Activated CD8-positive, alpha-beta T cell treated with anti-CD3 and anti-CD28 coated beads, Interleukin-2, amount 10 ng/mL, durations not matched to agents 7 days and 5 days (primary cell): Measurements from ENCODE around the gene ASIC1. TPM values are rescaled to one million over a fixed set of nuclear protein-coding genes. Genes with fewer than 3 reads are reported as not detected.

ENCODE experiments used
- ATAC-seq: fragments of 150-1000 bp; cut with Tn5 transposase; one replicate; pipeline ENCODE4 v1.10.0; 2021; ENCODE audit warnings: moderate library complexity
- CTCF ChIA-PET: fragments of 350-600 bp; sonication (Branson Sonifier 250); formaldehyde crosslinking; loops from one replicate; lab custom pipeline; 2021; ENCODE audit warnings: antibody characterized with exemption; lab: Charles Lee
- POLR2A ChIA-PET: fragments of 350-600 bp; sonication (Branson Sonifier 250); formaldehyde crosslinking; loops from one replicate; lab custom pipeline; 2021; ENCODE audit warnings: antibody characterized with exemption; lab: Charles Lee
- DNase-seq: peaks from one replicate; pipeline ENCODE4 v3.0.0-alpha.2; 2020
- H3K27ac Mint-ChIP-seq: one replicate; pipeline ENCODE4 v1.8.0; 2021; ENCODE audit warnings: mild to moderate bottlenecking, mixed read lengths
- H3K27me3 Mint-ChIP-seq: one replicate; pipeline ENCODE4 v1.8.0; 2021; ENCODE audit warnings: low read depth, mixed read lengths
- H3K36me3 Mint-ChIP-seq: one replicate; pipeline ENCODE4 v1.8.0; 2021; ENCODE audit warnings: low read depth, mixed read lengths
- H3K4me1 Mint-ChIP-seq: one replicate; pipeline ENCODE4 v1.8.0; 2021; ENCODE audit warnings: low read depth, mixed read lengths
- H3K4me3 Mint-ChIP-seq: one replicate; pipeline ENCODE4 v1.8.0; 2021; ENCODE audit warnings: mild to moderate bottlenecking, mixed read lengths
- H3K9me3 Mint-ChIP-seq: one replicate; pipeline ENCODE4 v1.8.0; 2022; ENCODE audit warnings: mixed read lengths; ENCODE audit not compliant: insufficient read depth
- total RNA-seq, 2 experiments: library from RNA; stranded (reverse); gene quantifications; one replicate each; pipeline ENCODE4 v1.2.3, GENCODE V29; 2021

ASIC1 gene
- total RNA-seq, 2 experiments from 2014 or later, result 25.4 to 27.9 TPM

DNA sequence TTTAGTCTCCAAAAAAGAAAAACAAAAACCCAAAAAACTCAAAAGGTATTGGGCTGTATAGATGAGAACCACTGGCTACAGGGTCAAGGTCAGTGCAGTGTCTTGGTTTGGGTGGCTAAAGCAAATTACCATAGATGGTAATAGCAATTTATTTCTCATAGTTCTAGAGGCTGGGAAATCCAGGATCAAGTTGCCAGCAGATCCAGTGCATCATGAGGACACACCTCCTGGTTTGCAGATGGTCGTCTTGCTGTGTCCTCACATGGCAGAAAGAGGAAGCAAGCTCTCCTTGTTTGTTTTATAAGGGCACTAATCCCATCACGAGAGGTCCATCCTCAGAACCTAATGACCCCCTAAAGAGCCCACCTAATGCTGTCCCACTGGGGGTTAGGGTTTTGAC, 65.8 kb downstream of the ASIC1 start:
- Mint-ChIP-seq H3K27ac (no peak overlapping the region), H3K36me3 (peaks cover 36% of the 10 kb centered on the region), H3K9me3 (no peaks in the 10 kb centered on the region), H3K4me3 (no peak overlapping the region), H3K4me1 (peaks cover 17% of the 10 kb centered on the region), H3K27me3 (no peaks in the 10 kb centered on the region)
- ChIA-PET CTCF (interaction anchor here (1.2 to 10.7 kb wide), 2 partner anchors 11 to 52 kb away, joined by 3 to 114 read pairs; partner anchors contain the start of gene COX14), POLR2A (interaction anchor here (0.7 to 4.6 kb wide), 2 partner anchors 11 to 35 kb away, joined by 4 to 27 read pairs; partner anchors contain the start of gene COX14)
- DNase-seq, result no peak
- ATAC-seq, result no peak

DNA sequence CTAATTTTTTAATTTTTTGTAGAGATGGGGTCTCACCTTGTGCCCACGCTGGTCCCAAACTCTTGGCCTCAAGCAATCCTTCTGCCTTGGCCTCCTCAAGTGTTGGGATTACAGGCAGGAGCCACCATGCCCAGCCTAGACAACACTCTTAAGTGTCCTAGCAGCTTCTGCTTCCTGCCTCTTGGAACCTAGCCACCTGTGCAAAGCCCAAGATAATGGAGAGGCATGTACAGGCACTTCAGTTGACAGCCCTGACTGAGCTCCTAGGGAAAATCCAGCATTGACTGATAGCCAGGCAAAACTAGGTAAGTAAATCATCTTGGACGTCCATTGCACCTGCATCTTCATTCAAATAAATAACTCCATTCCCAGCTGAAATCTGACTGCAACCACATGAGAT, 70.2 kb downstream of the ASIC1 start:
- H3K27ac Mint-ChIP-seq, result no peak overlapping the region
- no peaks in the 10 kb centered on the region for H3K27me3 Mint-ChIP-seq
- H3K4me3 Mint-ChIP-seq, result no peak overlapping the region
- DNase-seq (no peak), ATAC-seq (no peak)
- H3K4me1 Mint-ChIP-seq, result peaks cover 17% of the 10 kb centered on the region
- no peaks in the 10 kb centered on the region for H3K9me3 Mint-ChIP-seq
- ChIA-PET CTCF (interaction anchor here (1.1 to 10.7 kb wide), 3 partner anchors 16 to 51 kb away, joined by 3 to 114 read pairs (median 4); partner anchors contain the start of genes COX14 and SMARCD1), POLR2A (interaction anchor here (1.3 kb wide), 2 partner anchors 9 to 15 kb away, joined by 5 read pairs; no protein-coding TSS in a partner anchor)
- H3K36me3 Mint-ChIP-seq, result peaks cover 51% of the 10 kb centered on the region

DNA sequence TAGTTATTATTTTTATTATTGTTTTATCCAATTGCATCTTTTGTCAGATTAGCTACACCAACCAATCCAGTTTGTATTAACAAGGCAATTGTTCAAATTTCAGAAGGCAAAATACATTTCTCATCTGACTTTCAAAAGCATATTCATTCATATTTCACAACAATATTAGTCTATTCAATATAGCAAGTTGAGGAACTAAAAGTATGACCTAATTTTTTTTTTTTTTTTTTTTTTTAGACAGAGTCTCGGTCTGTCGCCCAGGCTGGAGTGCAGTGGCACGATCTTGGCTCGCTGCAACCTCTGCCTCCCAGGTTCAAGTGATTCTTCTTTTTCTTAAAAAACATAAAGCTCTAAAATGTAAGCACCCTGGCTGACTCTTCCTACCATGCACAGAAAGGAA, 71.9 kb downstream of the ASIC1 start:
- H3K4me1 Mint-ChIP-seq, result peaks cover 19% of the 10 kb centered on the region
- DNase-seq (no peak), ATAC-seq (no peak)
- H3K27ac Mint-ChIP-seq, result no peak overlapping the region
- ChIA-PET POLR2A (interaction anchor here (1.1 kb wide), 1 partner anchor 17 kb away, joined by 3 read pairs; the partner anchor contains the start of gene COX14), CTCF (interaction anchor here (0.9 to 10.7 kb wide), 6 partner anchors 9 to 162 kb away, joined by 3 to 114 read pairs (median 4); partner anchors contain the start of genes CERS5 and COX14)
- H3K36me3 Mint-ChIP-seq, result peaks cover 54% of the 10 kb centered on the region
- H3K27me3 Mint-ChIP-seq, result no peaks in the 10 kb centered on the region
- H3K9me3 Mint-ChIP-seq, result no peaks in the 10 kb centered on the region
- no peak overlapping the region for H3K4me3 Mint-ChIP-seq

DNA sequence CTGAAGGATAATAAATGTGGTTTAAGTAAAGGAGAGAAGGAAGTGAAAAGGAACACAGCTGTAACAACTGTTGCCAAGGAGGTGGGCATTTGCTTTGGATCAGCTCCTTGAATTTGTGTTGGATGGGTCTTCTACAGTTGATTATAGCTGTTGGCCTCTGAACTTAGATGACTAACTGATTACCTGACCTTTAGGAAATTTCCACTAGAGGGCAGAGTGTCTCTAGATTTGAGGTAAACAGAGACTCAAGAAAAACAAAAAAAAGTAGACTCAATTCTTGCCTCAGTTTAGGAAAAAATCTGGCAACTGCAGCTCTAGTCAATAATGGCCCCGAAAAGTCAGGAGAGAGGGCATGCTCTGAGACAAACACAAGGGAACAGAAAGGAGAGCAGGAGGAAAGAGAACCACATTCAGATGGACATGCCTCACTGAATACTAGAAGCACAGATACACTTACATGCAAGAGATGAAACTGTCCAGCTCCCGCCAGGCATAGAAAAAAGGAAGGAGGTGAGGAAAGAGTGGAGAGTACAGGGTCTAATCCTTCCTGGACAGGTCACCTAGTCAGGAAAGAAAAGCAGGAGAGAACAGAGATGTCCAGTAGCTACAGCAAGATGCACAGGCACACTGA, 75.2 kb downstream of the ASIC1 start:
- DNase-seq (no peak), ATAC-seq (no peak)
- no peak overlapping the region for H3K27ac Mint-ChIP-seq
- ChIA-PET POLR2A (interaction anchor here (1.5 kb wide), 1 partner anchor 16 kb away, joined by 4 read pairs; no protein-coding TSS in a partner anchor), CTCF (interaction anchor here (0.7 to 4.3 kb wide), 16 partner anchors 10 to 182 kb away, joined by 3 to 33 read pairs (median 4); partner anchors contain the start of genes CERS5 and COX14)
- H3K9me3 Mint-ChIP-seq, result no peaks in the 10 kb centered on the region
- H3K4me1 Mint-ChIP-seq, result peaks cover 5% of the 10 kb centered on the region
- H3K27me3 Mint-ChIP-seq, result no peaks in the 10 kb centered on the region
- no peak overlapping the region for H3K4me3 Mint-ChIP-seq
- H3K36me3 Mint-ChIP-seq, result peaks cover 59% of the 10 kb centered on the region

Other genes starting within 250 kb of the ASIC1 start
- gene NCKAP5L, start 229.2 kb upstream of the ASIC1 start, total RNA-seq, result 1 to 10 TPM; 7.2 to 7.7 TPM
- gene BCDIN3D, start 214.5 kb upstream of the ASIC1 start, total RNA-seq, result 1 to 10 TPM; 7.3 to 7.4 TPM
- gene FAIM2, start 153.7 kb upstream of the ASIC1 start, total RNA-seq, result under 1 TPM; 0.23 to 0.55 TPM
- gene AQP2, start 106.9 kb upstream of the ASIC1 start, total RNA-seq, result not detected
- not detected for gene AQP5, start 95.7 kb upstream of the ASIC1 start, total RNA-seq
- not detected for gene AQP6, start 84.6 kb upstream of the ASIC1 start, total RNA-seq
- gene RACGAP1, start 32.1 kb upstream of the ASIC1 start, total RNA-seq, result 100 to 1,000 TPM; 185 to 200 TPM
- 10 to 100 TPM; 72.3 to 78.1 TPM for gene SMARCD1, start 27.7 kb downstream of the ASIC1 start, total RNA-seq
- under 1 TPM; 0.23 to 0.82 TPM for gene GPD1, start 46.4 kb downstream of the ASIC1 start, total RNA-seq
- gene COX14, start 54.6 kb downstream of the ASIC1 start, total RNA-seq, result 10 to 100 TPM; 50.0 to 51.6 TPM
- 10 to 100 TPM; 38.7 to 40.6 TPM for gene CERS5, start 109.8 kb downstream of the ASIC1 start, total RNA-seq
- 10 to 100 TPM; 19.4 to 19.9 TPM for gene LIMA1, start 225.9 kb downstream of the ASIC1 start, total RNA-seq